H1 (cell line): ENCODE results near the gene DHCR7. TPM values are rescaled to one million over a fixed set of nuclear protein-coding genes. Genes with fewer than 3 reads are reported as not detected.

Experiments
- CTCF ChIA-PET: fragments of 300-600 bp; sonication (Branson Sonifier 250); formaldehyde crosslinking; loops from one replicate; lab custom pipeline; 2021; ENCODE audit not compliant: partially characterized antibody; lab: Charles Lee
- POLR2A ChIA-PET: fragments of 300-600 bp; sonication (Branson Sonifier 250); formaldehyde crosslinking; loops from one replicate; lab custom pipeline; 2021; ENCODE audit warnings: inconsistent platforms; ENCODE audit not compliant: partially characterized antibody; lab: Charles Lee
- DNase-seq, 2 experiments: peaks; one replicate each; pipeline versions ENCODE4 v3.0.0 to v3.0.0-alpha.2; 2010 to 2022; ENCODE audit warnings: low spot score in 2 of 2, low read depth in 1 of 2, mixed read lengths in 1 of 2
- FAIRE-seq: peaks from 2 replicates; lab custom pipeline; 2011; peaks lifted over from hg19 to GRCh38; lab: Jason Lieb, UNC
- H2AFZ ChIP-seq: 2 replicates; pipeline ENCODE4 v1.8.1; 2012; ENCODE audit warnings: low read length, inconsistent platforms
- H2AK5ac ChIP-seq: 2 replicates; pipeline ENCODE4 v1.6.1; 2013; ENCODE audit warnings: low read depth, low read length
- H2BK120ac ChIP-seq: replicated peaks from 2 replicates; pipeline ENCODE3; 2013; ENCODE audit warnings: low read depth, low read length, inconsistent platforms
- H2BK12ac ChIP-seq: 2 replicates; pipeline ENCODE4 v1.6.1; 2013; ENCODE audit warnings: low read depth, low read length
- H2BK15ac ChIP-seq: 2 replicates; pipeline ENCODE4 v1.6.1; 2013; ENCODE audit warnings: low read length
- H2BK20ac ChIP-seq: 2 replicates; pipeline ENCODE4 v1.6.1; 2013; ENCODE audit warnings: low read length
- H2BK5ac ChIP-seq: 2 replicates; pipeline ENCODE4 v1.6.1; 2013; ENCODE audit warnings: low read depth, low read length
- H3K14ac ChIP-seq: 2 replicates; pipeline ENCODE4 v1.6.1; 2013; ENCODE audit warnings: inconsistent platforms; ENCODE audit not compliant: insufficient read length
- H3K18ac ChIP-seq: 2 replicates; pipeline ENCODE4 v1.6.1; 2013; ENCODE audit warnings: low read length; ENCODE audit errors: extremely low read depth
- H3K23ac ChIP-seq: 2 replicates; pipeline ENCODE4 v1.6.1; 2013; ENCODE audit warnings: inconsistent platforms; ENCODE audit not compliant: insufficient read length
- H3K23me2 ChIP-seq: 2 replicates; pipeline ENCODE4 v1.6.1; 2013; ENCODE audit warnings: low read depth, low read length
- H3K27ac ChIP-seq: 2 replicates; pipeline ENCODE4 v1.6.1; 2011; ENCODE audit warnings: low read depth, low read length, inconsistent platforms
- H3K27me3 ChIP-seq, 4 experiments: replicated peaks in 1 of 4; 1 replicate in 1 of 4; 2 replicates in 3 of 4; pipeline versions ENCODE4 v1.6.1 to v1.8.1; 2011 to 2013; ENCODE audit warnings: low read length in 3 of 4, mild to moderate bottlenecking in 3 of 4, inconsistent platforms in 2 of 4, mixed read lengths in 2 of 4, moderate library complexity in 1 of 4; ENCODE audit not compliant: control insufficient read depth in 3 of 4, insufficient read depth in 3 of 4; ENCODE audit errors: extremely low read depth in 1 of 4
- H3K36me3 ChIP-seq, 4 experiments: 2 replicates each; pipeline versions ENCODE4 v1.6.1 to v1.8.1; 2011 to 2013; ENCODE audit warnings: mild to moderate bottlenecking in 4 of 4, low read length in 3 of 4, moderate library complexity in 2 of 4, control low read depth in 1 of 4, inconsistent platforms in 1 of 4; ENCODE audit not compliant: insufficient read depth in 4 of 4, control insufficient read depth in 2 of 4
- H3K4ac ChIP-seq: replicated peaks from 2 replicates; pipeline ENCODE3; 2013; ENCODE audit warnings: low read length, low read depth, mixed read lengths, inconsistent platforms; ENCODE audit not compliant: insufficient read length
- H3K4me1 ChIP-seq, 4 experiments: replicated peaks in 1 of 4; 1 replicate in 1 of 4; 2 replicates in 3 of 4; pipeline versions ENCODE4 v1.6.1 to v1.8.1; 2011 to 2013; ENCODE audit warnings: low read length in 3 of 4, inconsistent platforms in 2 of 4, mixed read lengths in 1 of 4; ENCODE audit not compliant: insufficient read depth in 4 of 4, control insufficient read depth in 3 of 4
- H3K4me2 ChIP-seq, 2 experiments: 2 replicates each; pipeline versions ENCODE4 v1.6.1 to v1.8.1; 2011 to 2013; ENCODE audit warnings: low read depth in 2 of 2, low read length in 2 of 2, control low read depth in 1 of 2, inconsistent platforms in 1 of 2, mild to moderate bottlenecking in 1 of 2; ENCODE audit not compliant: insufficient read depth in 1 of 2
- H3K4me3 ChIP-seq, 4 experiments: fragments of 200-600, 300-600 bp in 1 of 4; sonication (generic), shearing (Covaris generic), sonication (Bioruptor Twin) in 1 of 4; 2 replicates each; pipeline versions ENCODE4 v1.5.1 to v1.8.1; 2011 to 2016; ENCODE audit warnings: low read length in 4 of 4, low read depth in 3 of 4, control low read depth in 2 of 4, inconsistent platforms in 2 of 4, mild to moderate bottlenecking in 2 of 4, mixed read lengths in 1 of 4, moderate library complexity in 1 of 4; ENCODE audit not compliant: insufficient read depth in 2 of 4; ENCODE audit errors: extremely low read depth in 1 of 4
- H3K56ac ChIP-seq: replicated peaks from 2 replicates; pipeline ENCODE3; 2013; ENCODE audit warnings: low read depth, mild to moderate bottlenecking, mixed read lengths, low read length, inconsistent platforms; ENCODE audit not compliant: insufficient read length
- H3K79me1 ChIP-seq: 2 replicates; pipeline ENCODE4 v1.6.1; 2013; ENCODE audit warnings: low read depth, low read length, control low read depth
- H3K79me2 ChIP-seq, 2 experiments: 2 replicates each; pipeline versions ENCODE4 v1.6.1 to v1.8.1; 2012 to 2013; ENCODE audit warnings: low read length in 2 of 2, mild to moderate bottlenecking in 2 of 2, inconsistent platforms in 1 of 2; ENCODE audit not compliant: insufficient read depth in 2 of 2, control insufficient read depth in 1 of 2
- H3K9ac ChIP-seq, 4 experiments: replicated peaks in 1 of 4; 1 replicate in 1 of 4; 2 replicates in 3 of 4; pipeline versions ENCODE4 v1.6.1 to v1.8.1; 2011 to 2013; ENCODE audit warnings: low read depth in 3 of 4, low read length in 3 of 4, control low read depth in 2 of 4, mild to moderate bottlenecking in 2 of 4, moderate library complexity in 2 of 4, inconsistent platforms in 1 of 4; ENCODE audit errors: extremely low read depth in 1 of 4
- H3K9me3 ChIP-seq, 2 experiments: 2 replicates each; pipeline versions ENCODE4 v1.6.1 to v1.8.1; 2012 to 2013; ENCODE audit warnings: mild to moderate bottlenecking in 2 of 2, moderate library complexity in 2 of 2, control low read depth in 1 of 2, inconsistent platforms in 1 of 2, low read depth in 1 of 2, low read length in 1 of 2, mixed read lengths in 1 of 2; ENCODE audit not compliant: insufficient read depth in 2 of 2
- H4K20me1 ChIP-seq, 2 experiments: replicated peaks in 1 of 2; 2 replicates each; pipeline versions ENCODE3 to v1.8.1; 2011 to 2013; ENCODE audit warnings: inconsistent platforms in 2 of 2, low read length in 2 of 2, mild to moderate bottlenecking in 1 of 2; ENCODE audit not compliant: insufficient read depth in 2 of 2, control insufficient read depth in 1 of 2
- H4K5ac ChIP-seq: 2 replicates; pipeline ENCODE4 v1.6.1; 2013; ENCODE audit warnings: low read length, low read depth, mixed read lengths, inconsistent platforms; ENCODE audit not compliant: insufficient read length
- H4K8ac ChIP-seq: 2 replicates; pipeline ENCODE4 v1.8.0; 2013; ENCODE audit warnings: mild to moderate bottlenecking, moderate library complexity, low read length, inconsistent platforms; ENCODE audit not compliant: insufficient read depth; ENCODE audit errors: extremely low read depth
- H4K91ac ChIP-seq: replicated peaks from 2 replicates; pipeline ENCODE3; 2013; ENCODE audit warnings: low read length, mixed read lengths, inconsistent platforms; ENCODE audit not compliant: insufficient read length
- EP300 ChIP-seq, 2 experiments: IDR thresholded peaks; 1 replicate in 1 of 2; 2 replicates in 1 of 2; pipeline ENCODE4 v1.6.1; 2011 to 2012; ENCODE audit warnings: low read depth in 2 of 2, low read length in 2 of 2, mild to moderate bottlenecking in 2 of 2, borderline replicate concordance in 1 of 2, inconsistent platforms in 1 of 2, moderate library complexity in 1 of 2
- RAD21 ChIP-seq, 2 experiments: IDR thresholded peaks in 1 of 2; conservative IDR thresholded peaks in 1 of 2; 2 replicates each; pipeline ENCODE4 v1.6.1; 2011; ENCODE audit warnings: low read depth in 2 of 2, low read length in 2 of 2, improper control_type of control experiment in 1 of 2, inconsistent platforms in 1 of 2, mild to moderate bottlenecking in 1 of 2, moderate library complexity in 1 of 2
- WGBS, 2 experiments: shearing (Covaris generic) in 1 of 2; methylation state at CpG; one replicate each; pipeline versions ENCODE4 v1.1.6 to v1.1.7; 2013 to 2015; ENCODE audit warnings: low lambda C conversion rate in 2 of 2, mixed read lengths in 2 of 2, inconsistent platforms in 1 of 2, low coverage in 1 of 2, missing lambda C conversion rate in 1 of 2; ENCODE audit not compliant: insufficient replicate concordance in 2 of 2, insufficient coverage in 1 of 2, insufficient read length in 1 of 2; ENCODE audit errors: extremely low coverage in 1 of 2, missing lambda C conversion rate in 1 of 2; 5-methylcytosine and 5-hydroxymethylcytosine counted together
- polyA plus RNA-seq, 7 experiments: library from polyadenylated mRNA; depleted of rRNA in 3 of 7; stranded (reverse) in 5 of 7; unstranded in 2 of 7; fragments of >200 nt in 5 of 7; fragments of 200-250 nt in 2 of 7; gene quantifications; 1 replicate in 5 of 7; 2 replicates in 1 of 7; 4 replicates in 1 of 7; pipeline versions ENCODE4 v1.2.1 to v1.2.3, GENCODE V29; 2011 to 2013; ENCODE audit warnings: missing spikeins in 2 of 7, mixed read lengths in 2 of 7
- total RNA-seq: library from RNA; stranded (reverse); fragmentation: NEBNext Ultra II Directional; extraction: Animal tissue kit (Norgen Biotek cat#: 25700); gene quantifications from 2 replicates; pipeline ENCODE4 v1.2.1, GENCODE V29; 2021

DHCR7 gene
- total and polyA plus RNA-seq, 2 of the 8 experiments (the other 6 are each of a cell fraction or from before 2014, with no cell fraction given): 144 to 157 TPM

DNA sequence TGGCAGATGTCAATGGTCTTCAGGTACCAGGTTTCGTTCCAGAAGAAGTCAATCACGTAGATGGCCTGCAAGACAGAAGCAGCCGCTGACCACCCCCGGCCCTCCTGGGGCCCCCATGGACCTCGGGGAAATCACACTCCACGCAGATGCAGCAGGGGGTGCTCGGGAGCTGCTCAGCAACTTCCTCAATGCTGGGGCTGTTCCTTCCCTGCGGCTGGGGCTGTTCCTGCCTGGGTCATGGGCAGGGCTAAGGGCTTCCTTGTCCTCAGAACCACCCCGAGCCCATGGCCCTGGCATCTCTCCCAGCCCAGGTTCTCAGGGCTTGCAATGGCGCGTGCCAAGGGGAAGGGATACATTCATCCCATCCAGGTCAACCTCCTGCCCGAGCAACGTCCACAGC is 10.3 kb downstream of the DHCR7 start:
- FAIRE-seq: no peak
- no peak overlapping the region for H3K9ac ChIP-seq

More for the DNA sequence above, 10.3 kb downstream of the DHCR7 start:
- H4K8ac ChIP-seq: no peak overlapping the region
- H2BK5ac ChIP-seq: no peak overlapping the region; the same call in 1 of the 2 replicates
- no peak overlapping the region for H3K4me3 ChIP-seq
- peaks cover 2% of the 10 kb centered on the region; the same call in 1 of the 2 replicates for H3K79me1 ChIP-seq
- H3K23ac ChIP-seq: no peak overlapping the region
- no peak overlapping the region for H3K14ac ChIP-seq
- no peak overlapping the region for H2BK15ac ChIP-seq
- WGBS, 2 experiments: 84% methylated on average over 9 of the region's 13 CpGs; no CpG with 5 or more reads in 1 of the 2 experiments
- no peaks in the 10 kb centered on the region for H3K4me1 ChIP-seq
- DNase-seq: no peak
- H3K27me3 ChIP-seq: no peaks in the 10 kb centered on the region
- no peak overlapping the region for H3K27ac ChIP-seq
- H3K79me2 ChIP-seq: no peaks in the 10 kb centered on the region
- no peak overlapping the region for H2BK12ac ChIP-seq
- H2BK120ac ChIP-seq: no peak overlapping the region
- ChIA-PET POLR2A (interaction anchor here (1.1 to 1.9 kb wide), 2 partner anchors 9 to 15 kb away, joined by 3 to 5 read pairs; no protein-coding TSS in a partner anchor), CTCF (interaction anchor here (0.7 to 1.5 kb wide), 5 partner anchors 9 to 126 kb away, joined by 3 to 6 read pairs (median 4); no protein-coding TSS in a partner anchor)
- H4K5ac ChIP-seq: no peak overlapping the region
- H2AK5ac ChIP-seq: no peak overlapping the region
- peaks cover 39 to 78% (median 66%) of the 10 kb centered on the region in 4 experiments for H3K36me3 ChIP-seq
- H3K9me3 ChIP-seq: no peaks in the 10 kb centered on the region
- H3K18ac ChIP-seq: no peak overlapping the region
- TF ChIP-seq EP300 (IDR thresholded peaks at IDR 0.05; ENCODE audit: borderline replicate concordance in 1 of 2, low read depth in 2 of 2, low read length in 2 of 2) (no peak), RAD21 (IDR thresholded peaks at IDR 0.05 in 1 of 2, conservative IDR thresholded peaks at IDR 0.05 in 1 of 2; ENCODE audit: low read depth in 2 of 2, low read length in 2 of 2) (peak in 1 of 2 experiments; percentile 33; a peak in 2 of 4 replicates)
- no peak overlapping the region for H3K4me2 ChIP-seq
- peaks cover 12 to 42% of the 10 kb centered on the region in 2 experiments for H4K20me1 ChIP-seq
- H3K23me2 ChIP-seq: peaks cover 6% of the 10 kb centered on the region; the same call in 1 of the 2 replicates
- H3K56ac ChIP-seq: no peak overlapping the region
- H2BK20ac ChIP-seq: no peak overlapping the region
- no peak overlapping the region for H2AFZ ChIP-seq
- H3K4ac ChIP-seq: no peak overlapping the region
- no peak overlapping the region for H4K91ac ChIP-seq
